Measurements from ENCODE around the gene TMUB1. TPM values are rescaled to one million over a fixed set of nuclear protein-coding genes. Genes with fewer than 3 reads are reported as not detected.
"Not testable (repeated sequence)": the region's sequence is repeated elsewhere in the genome, so short reads cannot be mapped to it uniquely, and the experiment has no call there.

Gene TMUB1
- total RNA-seq, 1 donor from 2014 or later = 60.8 TPM

- peaks cover 28% of the 10 kb centered on the region for H3K4me1 Mint-ChIP-seq (ENCODE audit: low read depth)
- DNase-seq (ENCODE audit: low spot score) = no peak
- peaks cover 14% of the 10 kb centered on the region for H3K36me3 Mint-ChIP-seq (ENCODE audit: low read depth)
- peak overlapping the region; percentile 47 for H3K27ac Mint-ChIP-seq
- peak overlapping the region; percentile 94 for H3K4me3 Mint-ChIP-seq (ENCODE audit: low read depth)
- intact Hi-C loops (cut with micrococcal nuclease) = loop anchor here (5.0 kb wide), 2 partner anchors 45 to 1220 kb away; partner anchors contain the start of gene ZNF862
- no peaks in the 10 kb centered on the region for H3K9me3 Mint-ChIP-seq
- H3K27me3 Mint-ChIP-seq (ENCODE audit: low read depth) = no peaks in the 10 kb centered on the region
Measured at GRCh38 chr7:151056666-151057505, 26.4 kb downstream of the TMUB1 start.

- Mint-ChIP-seq H3K9me3 (no peaks in the 10 kb centered on the region), H3K27ac (no peak overlapping the region), H3K4me3 (ENCODE audit: low read depth) (peak overlapping the region; percentile 94), H3K36me3 (ENCODE audit: low read depth) (peaks cover 14% of the 10 kb centered on the region), H3K4me1 (ENCODE audit: low read depth) (peaks cover 25% of the 10 kb centered on the region), H3K27me3 (ENCODE audit: low read depth) (no peaks in the 10 kb centered on the region)
- intact Hi-C loops (cut with micrococcal nuclease) = loop anchor here (5.0 kb wide), 2 partner anchors 44 to 1219 kb away; partner anchors contain the start of gene ZNF862
- no peak for DNase-seq (ENCODE audit: low spot score)
Measured at GRCh38 chr7:151056283-151056665, 27.0 kb downstream of the TMUB1 start.

- Mint-ChIP-seq H3K36me3 (ENCODE audit: low read depth) (peaks cover 14% of the 10 kb centered on the region), H3K27ac (no peak overlapping the region), H3K9me3 (no peaks in the 10 kb centered on the region), H3K4me1 (ENCODE audit: low read depth) (peaks cover 17% of the 10 kb centered on the region), H3K27me3 (ENCODE audit: low read depth) (peaks cover 3% of the 10 kb centered on the region), H3K4me3 (ENCODE audit: low read depth) (no peak overlapping the region)
- intact Hi-C loops (cut with micrococcal nuclease) = no loop called here
- DNase-seq (ENCODE audit: low spot score) = no peak
Measured at GRCh38 chr7:151053751-151054150, 29.5 kb downstream of the TMUB1 start.

- Mint-ChIP-seq H3K27ac (no peak overlapping the region), H3K4me1 (ENCODE audit: low read depth) (peaks cover 13% of the 10 kb centered on the region), H3K27me3 (ENCODE audit: low read depth) (peaks cover 3% of the 10 kb centered on the region), H3K9me3 (no peaks in the 10 kb centered on the region), H3K4me3 (ENCODE audit: low read depth) (no peak overlapping the region), H3K36me3 (ENCODE audit: low read depth) (peaks cover 14% of the 10 kb centered on the region)
- intact Hi-C loops (cut with micrococcal nuclease) = no loop called here
- DNase-seq (ENCODE audit: low spot score) = no peak
Measured at GRCh38 chr7:151053096-151053495, 30.2 kb downstream of the TMUB1 start.

DNA sequence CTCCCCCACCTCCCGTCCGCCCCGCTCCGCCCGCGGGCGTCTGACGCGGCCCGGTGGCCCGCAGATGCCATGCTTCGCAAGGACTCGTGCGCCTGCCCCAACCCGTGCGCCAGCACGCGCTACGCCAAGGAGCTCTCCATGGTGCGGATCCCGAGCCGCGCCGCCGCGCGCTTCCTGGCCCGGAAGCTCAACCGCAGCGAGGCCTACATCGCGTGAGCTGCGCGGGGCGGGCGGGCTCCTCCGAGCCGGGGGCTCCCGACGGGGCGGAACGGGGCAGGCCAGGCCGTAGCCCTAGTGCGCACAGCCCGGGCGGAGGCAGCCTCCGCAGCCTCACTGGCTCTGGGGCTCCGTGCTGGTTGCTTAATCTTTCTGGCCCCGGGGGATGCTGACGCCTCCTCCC is 32.2 kb downstream of the TMUB1 start:
- no peak overlapping the region for H3K27ac Mint-ChIP-seq
- intact Hi-C loops (cut with micrococcal nuclease) = no loop called here
- H3K36me3 Mint-ChIP-seq (ENCODE audit: low read depth) = peaks cover 14% of the 10 kb centered on the region
- no peaks in the 10 kb centered on the region for H3K9me3 Mint-ChIP-seq
- H3K4me3 Mint-ChIP-seq (ENCODE audit: low read depth) = no peak overlapping the region
- H3K4me1 Mint-ChIP-seq (ENCODE audit: low read depth) = peaks cover 2% of the 10 kb centered on the region
- peak; percentile 67 for DNase-seq (ENCODE audit: low spot score)
- H3K27me3 Mint-ChIP-seq (ENCODE audit: low read depth) = peaks cover 3% of the 10 kb centered on the region

DNA sequence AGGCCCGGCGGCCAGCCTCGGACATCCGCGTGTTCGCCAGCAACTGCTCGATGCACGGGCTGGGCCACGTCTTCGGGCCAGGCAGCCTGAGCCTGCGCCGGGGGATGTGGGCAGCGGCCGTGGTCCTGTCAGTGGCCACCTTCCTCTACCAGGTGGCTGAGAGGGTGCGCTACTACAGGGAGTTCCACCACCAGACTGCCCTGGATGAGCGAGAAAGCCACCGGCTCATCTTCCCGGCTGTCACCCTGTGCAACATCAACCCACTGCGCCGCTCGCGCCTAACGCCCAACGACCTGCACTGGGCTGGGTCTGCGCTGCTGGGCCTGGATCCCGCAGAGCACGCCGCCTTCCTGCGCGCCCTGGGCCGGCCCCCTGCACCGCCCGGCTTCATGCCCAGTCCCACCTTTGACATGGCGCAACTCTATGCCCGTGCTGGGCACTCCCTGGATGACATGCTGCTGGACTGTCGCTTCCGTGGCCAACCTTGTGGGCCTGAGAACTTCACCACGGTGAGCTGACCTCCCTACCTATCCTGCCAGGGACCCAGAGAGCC is 34.3 kb downstream of the TMUB1 start:
- Mint-ChIP-seq H3K4me3 (ENCODE audit: low read depth) (no peak overlapping the region), H3K9me3 (no peaks in the 10 kb centered on the region), H3K27ac (no peak overlapping the region), H3K27me3 (ENCODE audit: low read depth) (peaks cover 3% of the 10 kb centered on the region), H3K36me3 (ENCODE audit: low read depth) (peaks cover 7% of the 10 kb centered on the region), H3K4me1 (ENCODE audit: low read depth) (peaks cover 2% of the 10 kb centered on the region)
- no peak for DNase-seq (ENCODE audit: low spot score)
- intact Hi-C loops (cut with micrococcal nuclease) = no loop called here

GRCh38 chr7:151047976-151048815 is 35.1 kb downstream of the TMUB1 start, which contains the start of gene ASIC3:
ASIC3 (plus strand) TSS chr7:151048531; CDS start chr7:151048886, 355 bp downstream.
- Mint-ChIP-seq H3K27ac (no peak within 1 kb of the TSS), H3K9me3 (no peaks in the 10 kb centered on the region), H3K4me1 (ENCODE audit: low read depth) (peaks cover 2% of the 10 kb centered on the region), H3K36me3 (ENCODE audit: low read depth) (peaks cover 3% of the 10 kb centered on the region), H3K4me3 (ENCODE audit: low read depth) (no peak within 1 kb of the TSS), H3K27me3 (ENCODE audit: low read depth) (peaks cover 3% of the 10 kb centered on the region)
- intact Hi-C loops (cut with micrococcal nuclease) = no loop called here
- DNase-seq (ENCODE audit: low spot score) = no peak

GRCh38 chr7:151046603-151047573 is 36.4 kb downstream of the TMUB1 start:
- Mint-ChIP-seq H3K36me3 (ENCODE audit: low read depth) (no peaks in the 10 kb centered on the region), H3K4me3 (ENCODE audit: low read depth) (no peak overlapping the region), H3K27me3 (ENCODE audit: low read depth) (peaks cover 3% of the 10 kb centered on the region), H3K9me3 (no peaks in the 10 kb centered on the region), H3K27ac (no peak overlapping the region), H3K4me1 (ENCODE audit: low read depth) (no peaks in the 10 kb centered on the region)
- DNase-seq (ENCODE audit: low spot score) = no peak
- intact Hi-C loops (cut with micrococcal nuclease) = no loop called here

DNA sequence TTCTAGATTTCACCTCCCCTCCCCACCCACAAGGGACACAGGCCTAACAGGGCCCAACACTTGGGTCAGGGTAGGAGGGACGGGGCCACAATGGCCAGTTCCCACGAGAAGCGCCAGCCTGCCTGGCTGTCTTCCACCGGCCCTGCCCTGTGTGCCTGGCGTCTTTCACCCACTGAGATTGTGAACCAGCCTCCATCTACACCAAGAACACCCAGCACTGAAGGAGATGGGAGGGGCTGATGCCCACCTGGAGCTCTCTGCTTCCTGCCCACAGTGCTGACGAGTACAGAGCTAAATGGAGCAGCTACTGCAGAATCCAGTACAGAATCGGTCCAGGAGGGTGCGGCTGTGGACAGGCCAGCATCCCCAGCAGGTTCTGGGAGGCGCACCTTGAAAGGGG is 37.3 kb downstream of the TMUB1 start:
- Mint-ChIP-seq H3K4me1 (ENCODE audit: low read depth) (no peaks in the 10 kb centered on the region), H3K36me3 (ENCODE audit: low read depth) (no peaks in the 10 kb centered on the region), H3K27me3 (ENCODE audit: low read depth) (peaks cover 3% of the 10 kb centered on the region), H3K4me3 (ENCODE audit: low read depth) (no peak overlapping the region), H3K9me3 (no peaks in the 10 kb centered on the region), H3K27ac (no peak overlapping the region)
- no peak for DNase-seq (ENCODE audit: low spot score)
- intact Hi-C loops (cut with micrococcal nuclease) = no loop called here

DNA sequence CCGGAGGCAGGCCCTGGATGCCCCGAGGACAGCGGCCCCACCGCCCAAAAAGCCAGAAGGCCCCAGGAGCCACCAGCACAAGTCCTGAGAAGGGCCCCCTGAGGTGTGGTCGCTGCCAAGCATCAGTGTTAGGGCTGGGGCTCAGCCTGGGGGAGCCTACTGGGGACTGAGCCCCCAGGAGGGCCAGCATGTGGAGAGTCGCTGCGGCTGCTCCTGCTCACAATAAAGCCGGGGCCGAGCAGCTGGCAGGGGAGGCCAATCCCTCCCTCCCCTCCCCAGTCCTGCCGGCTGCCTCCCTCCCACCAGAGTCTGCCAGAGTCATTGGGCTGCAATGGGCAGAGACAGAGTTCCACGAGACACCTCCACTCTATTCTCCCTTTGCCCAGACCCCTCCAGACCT is 38.0 kb downstream of the TMUB1 start:
- no peaks in the 10 kb centered on the region for H3K9me3 Mint-ChIP-seq
- peaks cover 3% of the 10 kb centered on the region for H3K27me3 Mint-ChIP-seq (ENCODE audit: low read depth)
- H3K36me3 Mint-ChIP-seq (ENCODE audit: low read depth) = no peaks in the 10 kb centered on the region
- no peak for DNase-seq (ENCODE audit: low spot score)
- intact Hi-C loops (cut with micrococcal nuclease) = no loop called here
- H3K4me1 Mint-ChIP-seq (ENCODE audit: low read depth) = no peaks in the 10 kb centered on the region
- no peak overlapping the region for H3K4me3 Mint-ChIP-seq (ENCODE audit: low read depth)
- peak overlapping the region; percentile 38 for H3K27ac Mint-ChIP-seq

DNA sequence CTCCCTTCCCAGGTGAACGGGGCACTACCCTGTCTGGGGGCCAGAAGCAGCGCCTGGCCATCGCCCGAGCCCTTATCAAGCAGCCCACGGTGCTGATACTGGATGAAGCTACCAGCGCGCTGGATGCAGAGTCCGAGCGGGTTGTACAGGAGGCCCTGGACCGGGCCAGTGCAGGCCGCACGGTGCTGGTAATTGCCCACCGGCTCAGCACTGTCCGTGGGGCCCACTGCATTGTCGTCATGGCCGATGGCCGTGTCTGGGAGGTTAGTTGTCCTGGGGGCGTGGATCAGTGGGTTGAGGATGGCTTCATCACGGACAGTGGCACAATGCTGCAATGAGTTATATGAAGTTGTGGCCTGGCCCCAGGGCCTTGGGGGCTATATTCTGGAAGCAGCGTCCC is 39.3 kb downstream of the TMUB1 start:
- no peaks in the 10 kb centered on the region for H3K27me3 Mint-ChIP-seq (ENCODE audit: low read depth)
- H3K27ac Mint-ChIP-seq = no peak overlapping the region
- no peaks in the 10 kb centered on the region for H3K9me3 Mint-ChIP-seq
- peaks cover 3% of the 10 kb centered on the region for H3K36me3 Mint-ChIP-seq (ENCODE audit: low read depth)
- peaks cover 11% of the 10 kb centered on the region for H3K4me1 Mint-ChIP-seq (ENCODE audit: low read depth)
- DNase-seq (ENCODE audit: low spot score) = no peak
- intact Hi-C loops (cut with micrococcal nuclease) = no loop called here
- no peak overlapping the region for H3K4me3 Mint-ChIP-seq (ENCODE audit: low read depth)

DNA sequence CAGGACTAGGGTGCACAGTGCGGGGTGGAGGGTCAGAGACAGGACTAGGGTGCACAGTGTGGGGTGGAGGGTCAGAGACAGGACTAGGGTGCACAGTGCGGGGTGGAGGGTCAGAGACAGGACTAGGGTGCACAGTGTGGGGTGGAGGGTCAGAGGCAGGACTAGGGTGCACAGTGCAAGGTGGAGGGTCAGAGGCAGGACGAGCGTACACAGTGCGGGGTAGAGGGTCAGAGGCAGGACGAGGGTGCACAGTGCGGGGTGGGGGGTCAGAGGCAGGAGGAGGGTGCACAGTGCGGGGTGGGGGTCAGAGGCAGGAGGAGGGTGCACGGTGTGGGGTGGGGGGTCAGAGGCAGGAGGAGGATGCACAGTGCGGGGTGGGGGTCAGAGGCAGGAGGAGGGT is 39.8 kb downstream of the TMUB1 start:
- H3K4me1 Mint-ChIP-seq (ENCODE audit: low read depth) = peaks cover 15% of the 10 kb centered on the region
- intact Hi-C loops (cut with micrococcal nuclease) = not testable (repeated sequence)

More for the DNA sequence above, 39.8 kb downstream of the TMUB1 start:
- H3K27me3 Mint-ChIP-seq (ENCODE audit: low read depth); H3K4me3 Mint-ChIP-seq (ENCODE audit: low read depth); H3K27ac Mint-ChIP-seq; H3K9me3 Mint-ChIP-seq; DNase-seq (ENCODE audit: low spot score); H3K36me3 Mint-ChIP-seq (ENCODE audit: low read depth): not testable (repeated sequence)

Data from activated T-helper 2 cell treated with anti-CD3 and anti-CD28 coated beads, Interferon-gamma antibody, Interleukin-2, Interleukin-4, amounts not matched to agents 10 μg/mL and 5 μg/mL and 100 μg/mL, durations not matched to agents 14 hours and 24 hours and 36 hours (primary cell).